ENCODE results near the gene UROC1.
A peak's percentile ranks its signal among the peaks of the same experiment; 100 is the strongest.

Gene UROC1

DNA sequence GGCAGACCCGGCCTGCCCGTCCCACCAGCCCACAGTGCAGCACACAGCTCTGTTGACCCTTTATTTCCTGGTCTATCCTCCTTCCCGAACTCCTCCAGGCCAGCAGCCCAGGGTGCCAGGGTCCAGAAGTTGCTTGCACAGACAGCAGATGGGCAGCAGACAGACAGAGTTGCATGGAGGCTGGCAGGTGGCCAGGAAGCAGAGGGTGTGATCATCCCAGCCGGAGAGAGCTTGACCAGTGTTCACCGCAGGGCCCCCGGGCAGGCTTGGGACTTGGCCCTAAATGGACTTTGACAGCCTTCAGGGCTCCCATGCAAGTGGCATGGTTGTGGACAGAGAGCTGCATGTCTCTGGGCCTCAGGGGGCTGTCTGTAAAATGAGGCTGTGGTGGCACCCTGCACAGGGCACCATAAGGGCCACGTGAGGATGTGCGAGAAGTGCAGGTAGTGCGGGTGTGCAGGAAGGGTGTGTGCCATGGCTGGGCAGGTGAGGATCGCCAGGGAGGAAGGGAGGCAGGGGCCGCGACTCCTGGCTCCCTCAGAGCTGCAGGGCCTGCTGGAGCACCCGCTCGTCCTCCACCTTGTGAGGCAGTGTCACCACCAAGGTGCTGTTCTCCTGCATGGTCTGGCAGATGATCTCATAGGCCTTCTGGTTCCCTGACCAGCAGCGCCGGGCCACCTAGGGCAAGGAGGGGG, 35.6 kb downstream of the UROC1 start:
- H3K27ac ChIP-seq = no peak overlapping the region
- no peak for TF ChIP-seq ZFX (IDR thresholded peaks at IDR 0.05; ENCODE audit: borderline replicate concordance)
- TF ChIP-seq, protein P1, sequence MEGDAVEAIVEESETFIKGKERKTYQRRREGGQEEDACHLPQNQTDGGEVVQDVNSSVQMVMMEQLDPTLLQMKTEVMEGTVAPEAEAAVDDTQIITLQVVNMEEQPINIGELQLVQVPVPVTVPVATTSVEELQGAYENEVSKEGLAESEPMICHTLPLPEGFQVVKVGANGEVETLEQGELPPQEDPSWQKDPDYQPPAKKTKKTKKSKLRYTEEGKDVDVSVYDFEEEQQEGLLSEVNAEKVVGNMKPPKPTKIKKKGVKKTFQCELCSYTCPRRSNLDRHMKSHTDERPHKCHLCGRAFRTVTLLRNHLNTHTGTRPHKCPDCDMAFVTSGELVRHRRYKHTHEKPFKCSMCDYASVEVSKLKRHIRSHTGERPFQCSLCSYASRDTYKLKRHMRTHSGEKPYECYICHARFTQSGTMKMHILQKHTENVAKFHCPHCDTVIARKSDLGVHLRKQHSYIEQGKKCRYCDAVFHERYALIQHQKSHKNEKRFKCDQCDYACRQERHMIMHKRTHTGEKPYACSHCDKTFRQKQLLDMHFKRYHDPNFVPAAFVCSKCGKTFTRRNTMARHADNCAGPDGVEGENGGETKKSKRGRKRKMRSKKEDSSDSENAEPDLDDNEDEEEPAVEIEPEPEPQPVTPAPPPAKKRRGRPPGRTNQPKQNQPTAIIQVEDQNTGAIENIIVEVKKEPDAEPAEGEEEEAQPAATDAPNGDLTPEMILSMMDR (IDR thresholded peaks at IDR 0.05) = no peak

DNA sequence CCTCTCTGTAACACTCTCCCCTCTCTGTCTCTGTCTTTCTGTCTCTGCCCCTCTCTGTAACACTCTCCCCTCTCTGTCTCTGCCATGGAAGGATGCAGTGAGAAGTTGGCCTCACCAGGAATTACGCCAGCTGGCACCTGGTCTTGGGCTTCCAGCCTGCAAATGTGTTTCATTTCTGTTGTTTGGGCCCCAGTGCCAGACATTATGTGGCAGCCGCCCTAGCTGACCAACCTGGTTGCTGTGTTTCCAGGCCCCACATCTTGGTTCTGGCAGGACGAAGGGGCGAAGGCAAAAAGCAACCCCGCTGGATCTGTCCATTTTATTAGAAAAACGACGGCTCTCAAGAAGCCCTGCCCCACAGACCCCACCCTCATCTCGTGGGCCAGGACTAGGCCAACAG, 36.7 kb downstream of the UROC1 start:
- no peak overlapping the region for H3K27ac ChIP-seq
- TF ChIP-seq ZFX (IDR thresholded peaks at IDR 0.05; ENCODE audit: borderline replicate concordance) = no peak
- TF ChIP-seq, protein P1 (IDR thresholded peaks at IDR 0.05) = no peak

DNA sequence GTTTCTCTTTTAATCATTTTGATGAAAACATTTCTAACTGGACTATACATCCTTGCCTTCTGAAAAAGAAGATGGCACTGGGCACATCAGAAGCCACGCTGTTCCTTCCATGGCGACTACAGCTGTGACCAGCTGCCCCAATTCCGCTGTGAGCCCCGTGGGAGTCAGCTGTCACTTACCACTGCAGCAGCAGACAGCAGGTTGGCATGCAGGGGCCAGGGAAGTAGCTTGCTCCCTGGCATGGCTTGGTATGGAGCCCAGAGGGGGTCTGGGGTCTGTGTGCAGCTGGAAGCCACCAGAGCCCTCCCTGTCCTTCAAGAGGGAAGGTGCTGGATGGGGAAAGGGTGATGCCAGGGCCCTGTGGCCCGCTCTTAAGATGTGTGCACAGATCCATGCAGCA, 37.4 kb downstream of the UROC1 start:
- TF ChIP-seq ZFX (IDR thresholded peaks at IDR 0.05; ENCODE audit: borderline replicate concordance) = no peak
- TF ChIP-seq, protein P1 (IDR thresholded peaks at IDR 0.05) = no peak

DNA sequence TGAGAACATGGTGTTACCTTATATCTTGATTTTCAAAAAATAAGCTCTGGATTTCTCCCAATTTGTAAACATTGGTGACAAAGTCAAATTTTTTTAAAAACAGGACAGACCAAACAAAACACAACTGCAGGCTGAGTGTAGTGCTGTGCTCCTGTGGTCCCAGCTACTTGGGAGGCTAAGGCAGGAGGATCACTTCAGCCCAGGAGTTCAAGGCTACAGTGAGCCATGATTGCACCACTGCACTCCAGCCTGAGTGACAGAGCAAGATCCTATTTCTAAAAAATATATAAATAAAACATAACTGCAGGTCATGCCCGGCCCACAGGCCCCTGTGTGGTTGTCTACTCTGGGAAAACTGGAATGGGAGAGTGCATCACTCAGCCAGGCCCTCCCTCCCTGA, 37.9 kb downstream of the UROC1 start:
- TF ChIP-seq ZFX (IDR thresholded peaks at IDR 0.05; ENCODE audit: borderline replicate concordance) = no peak
- H3K27ac ChIP-seq = no peak overlapping the region

More for the DNA sequence above, 37.4 kb downstream of the UROC1 start:
- H3K27ac ChIP-seq = no peak overlapping the region

DNA sequence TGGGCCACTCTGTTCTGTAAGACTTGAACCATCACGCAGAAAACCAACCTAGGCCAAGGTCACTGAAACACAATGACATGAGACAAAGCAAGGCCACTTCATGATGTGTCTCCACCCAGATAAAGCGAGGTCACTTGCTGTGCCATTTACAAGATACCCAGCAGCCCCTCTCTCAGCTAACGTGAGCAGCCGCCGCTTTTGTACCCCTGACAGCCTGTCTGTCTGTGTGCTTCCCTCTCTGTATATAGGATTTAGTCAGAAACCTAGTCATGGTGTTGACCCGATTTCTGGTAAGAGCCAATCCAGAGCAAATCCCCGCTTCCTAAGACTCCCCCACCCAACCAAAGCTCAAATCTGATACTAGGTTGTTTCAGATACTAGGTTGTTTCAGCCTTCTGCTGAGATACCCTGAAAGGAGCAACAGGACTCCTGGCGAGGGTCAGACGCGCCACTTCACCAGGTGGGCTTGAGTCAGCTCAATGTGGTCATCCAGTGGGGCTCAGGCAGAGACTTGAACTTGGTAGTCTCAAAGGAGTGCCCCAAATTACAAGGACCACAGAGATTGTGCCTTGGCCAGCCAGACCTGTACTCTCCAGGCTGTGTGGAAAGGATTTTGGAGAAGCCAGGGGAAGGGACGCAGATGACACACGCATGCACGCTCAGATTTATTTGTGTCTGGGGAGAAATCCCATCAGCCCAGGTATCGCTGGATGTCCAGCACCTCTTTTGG, 38.8 kb downstream of the UROC1 start:
- no peak overlapping the region for H3K27ac ChIP-seq
- TF ChIP-seq, protein P1 (IDR thresholded peaks at IDR 0.05) = no peak
- TF ChIP-seq ZFX (IDR thresholded peaks at IDR 0.05; ENCODE audit: borderline replicate concordance) = no peak

DNA sequence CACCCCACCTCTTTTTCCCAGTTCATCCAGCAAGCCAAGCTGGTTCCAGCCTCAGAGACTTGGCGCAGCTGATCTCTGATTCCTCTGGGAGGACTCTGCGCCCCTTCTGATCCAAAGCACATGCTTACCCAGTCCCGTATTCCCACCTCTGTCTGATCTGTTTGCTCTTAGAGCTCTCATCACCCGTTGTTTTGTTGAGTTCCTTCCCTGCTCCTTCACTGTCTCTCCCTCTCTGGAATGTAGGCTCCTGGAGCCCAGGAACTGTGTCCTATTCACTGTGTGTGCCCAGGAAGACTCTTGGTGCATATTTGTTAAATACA, 40.6 kb downstream of the UROC1 start:
- TF ChIP-seq, protein P1 (IDR thresholded peaks at IDR 0.05) = no peak
- TF ChIP-seq ZFX (IDR thresholded peaks at IDR 0.05; ENCODE audit: borderline replicate concordance) = no peak
- peak overlapping the region; percentile 97 for H3K27ac ChIP-seq

DNA sequence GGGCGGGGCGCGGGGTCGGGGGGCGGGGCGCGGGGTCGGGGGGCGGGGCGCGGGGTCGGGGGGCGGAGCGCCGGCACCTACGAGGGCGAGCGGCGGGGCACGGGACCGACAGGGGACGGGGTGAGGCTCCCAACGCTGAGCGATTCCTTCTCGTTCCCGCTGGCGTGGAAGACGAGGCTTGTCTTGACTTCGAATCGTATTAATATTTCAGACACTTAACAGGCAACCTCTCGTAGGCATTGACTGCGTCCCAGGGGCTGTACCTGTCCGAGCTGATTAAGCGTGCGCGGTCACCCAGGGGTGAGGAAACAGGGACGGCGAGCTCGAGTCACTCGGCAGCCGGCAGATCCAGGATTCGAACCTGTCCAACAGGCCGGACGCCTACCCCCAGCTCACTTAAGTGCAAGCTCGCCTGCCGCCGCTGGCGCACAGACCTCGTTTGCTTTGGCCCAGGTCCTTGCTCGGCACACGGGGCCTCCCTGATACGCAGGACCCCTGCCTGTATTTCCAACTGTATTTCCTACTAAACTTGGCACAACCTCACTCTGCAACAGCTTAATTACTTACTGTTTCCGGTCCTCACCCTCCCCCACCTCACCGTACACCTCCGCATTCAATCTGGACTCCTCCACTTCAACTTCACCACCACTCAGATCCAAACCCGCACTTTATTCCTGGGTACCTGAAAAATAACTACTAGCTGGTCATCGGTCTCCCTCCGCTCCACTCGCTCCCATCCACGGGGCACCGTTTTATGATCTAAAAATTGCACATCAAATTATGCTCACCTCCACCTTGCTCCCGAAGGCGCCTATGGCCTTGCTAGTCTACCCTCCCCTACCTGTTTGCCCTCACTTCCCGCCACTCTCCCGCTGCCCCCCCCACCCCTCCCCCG, 41.2 kb downstream of the UROC1 start:
- TF ChIP-seq, protein P1 (IDR thresholded peaks at IDR 0.05) = no peak
- no peak for TF ChIP-seq ZFX (IDR thresholded peaks at IDR 0.05; ENCODE audit: borderline replicate concordance)
- peak overlapping the region; percentile 97 for H3K27ac ChIP-seq

Data from 22Rv1 (cell line).